Breast epithelium (tissue), 4 donors: ENCODE data around the gene LAT. TPM values are rescaled to one million over a fixed set of nuclear protein-coding genes. Genes with fewer than 3 reads are reported as not detected.
"Not testable (repeated sequence)": the region's sequence is repeated elsewhere in the genome, so short reads cannot be mapped to it uniquely, and the experiment has no call there.

Source experiments
- DNase-seq, 2 donors: peaks; one replicate each; pipeline ENCODE4 v3.0.0-alpha.2; 2019; ENCODE audit warnings: low spot score in 2 of 2
- H3K27ac ChIP-seq, 2 donors: fragments of 200-600 bp; sonication (generic) in 1 of 2; one replicate each; pipeline ENCODE4 v1.5.1; 2016 to 2019; ENCODE audit warnings: mild to moderate bottlenecking in 1 of 2
- H3K27me3 ChIP-seq, 2 donors: fragments of 200-600 bp; sonication (generic) in 1 of 2; one replicate each; pipeline versions ENCODE4 v1.5.1 to v1.6.0; 2017 to 2019; ENCODE audit warnings: control low read depth in 1 of 2, mild to moderate bottlenecking in 1 of 2
- H3K36me3 ChIP-seq: fragments of 200-600 bp; one replicate; pipeline ENCODE4 v1.5.1; 2019
- H3K4me1 ChIP-seq, 2 donors: fragments of 200-600 bp; sonication (generic); one replicate each; pipeline ENCODE4 v1.5.1; 2016 to 2019; ENCODE audit warnings: control low read depth in 1 of 2
- H3K4me3 ChIP-seq, 3 donors: fragments of 200-600 bp; sonication (generic); 1 replicate in 2 of 3; 2 replicates in 1 of 3; pipeline ENCODE4 v1.5.1; 2016 to 2019; ENCODE audit warnings: mild to moderate bottlenecking in 3 of 3, moderate library complexity in 2 of 3
- H3K9me3 ChIP-seq, 2 donors: fragments of 200-600 bp; sonication (generic) in 1 of 2; one replicate each; pipeline ENCODE4 v1.5.1; 2016 to 2019; ENCODE audit warnings: control low read depth in 1 of 2
- CTCF ChIP-seq, 3 donors: fragments of 450-650 bp; IDR thresholded peaks; one replicate each; pipeline ENCODE4 v1.5.1; 2016 to 2017; ENCODE audit warnings: antibody characterized with exemption in 3 of 3, mild to moderate bottlenecking in 3 of 3, moderate library complexity in 3 of 3
- POLR2A ChIP-seq: fragments of 450-650 bp; IDR thresholded peaks from one replicate; pipeline ENCODE4 v1.6.1; 2016; ENCODE audit warnings: antibody characterized with exemption, mild to moderate bottlenecking, moderate library complexity
- POLR2AphosphoS5 ChIP-seq, 3 donors: sonication (generic); formaldehyde crosslinking; IDR thresholded peaks; one replicate each; pipeline ENCODE4 v1.6.1; 2017; ENCODE audit warnings: antibody characterized with exemption in 3 of 3
- intact Hi-C: fragments of 100-400 bp; cut with DNase I; formaldehyde crosslinking; loops from one replicate; pipeline ENCODE4 v1.15.1; 2023; ENCODE audit warnings: low total_unique reads
- total RNA-seq, 3 donors: library from RNA; depleted of rRNA; stranded (reverse); fragments of >200 nt; gene quantifications; one replicate each; pipeline ENCODE4 v1.1.0, GENCODE V29; 2016

LAT gene
- total RNA-seq, 3 donors from 2014 or later = 4.0 to 8.2 (median 4.3) TPM

GRCh38 chr16:28975158-28975599 lies 9.7 kb upstream of the LAT start:
- TF ChIP-seq POLR2AphosphoS5 (IDR thresholded peaks at IDR 0.05) (no peak), POLR2A (no peak), CTCF (IDR thresholded peaks at IDR 0.05) (no peak)
- no peak for DNase-seq
- Histone ChIP-seq H3K27ac (peak overlapping the region; percentile 86 to 89), H3K4me3 (peak overlapping the region; percentile 79 to 95 (median 94)), H3K27me3 (no peaks in the 10 kb centered on the region), H3K9me3 (no peaks in the 10 kb centered on the region), H3K36me3 (no peaks in the 10 kb centered on the region), H3K4me1 (peaks cover 0 to 10% of the 10 kb centered on the region in 2 donors)
- intact Hi-C loops = no loop called here

- DNase-seq = no peak
- Histone ChIP-seq H3K9me3 (no peaks in the 10 kb centered on the region), H3K36me3 (no peaks in the 10 kb centered on the region), H3K4me3 (no peak overlapping the region), H3K27me3 (no peaks in the 10 kb centered on the region), H3K4me1 (peaks cover 0 to 10% of the 10 kb centered on the region in 2 donors), H3K27ac (no peak overlapping the region)
- intact Hi-C loops = no loop called here
- TF ChIP-seq POLR2AphosphoS5 (IDR thresholded peaks at IDR 0.05) (no peak), CTCF (IDR thresholded peaks at IDR 0.05) (peak in 1 of 3 donors; percentile 27)
Measured at GRCh38 chr16:28977703-28978662, 6.9 kb upstream of the LAT start.

- H3K9me3 ChIP-seq, H3K27ac ChIP-seq, H3K27me3 ChIP-seq, H3K4me1 ChIP-seq, H3K4me3 ChIP-seq, intact Hi-C loops, DNase-seq: not testable (repeated sequence)
- H3K36me3 ChIP-seq = peaks cover 14% of the 10 kb centered on the region
Measured at GRCh38 chr16:28980330-28980729, 4.5 kb upstream of the LAT start.

GRCh38 chr16:28980929-28981328 lies 3.9 kb upstream of the LAT start:
- no peaks in the 10 kb centered on the region for H3K4me1 ChIP-seq
- no peak for DNase-seq
- no peak overlapping the region for H3K4me3 ChIP-seq
- H3K9me3 ChIP-seq = no peaks in the 10 kb centered on the region
- peaks cover 14% of the 10 kb centered on the region for H3K36me3 ChIP-seq
- H3K27me3 ChIP-seq = no peaks in the 10 kb centered on the region
- no peak overlapping the region for H3K27ac ChIP-seq
- TF ChIP-seq CTCF (IDR thresholded peaks at IDR 0.05) = no peak
- no peak for TF ChIP-seq POLR2A
- no peak for TF ChIP-seq POLR2AphosphoS5 (IDR thresholded peaks at IDR 0.05)
- intact Hi-C loops = no loop called here

- no peak overlapping the region for H3K4me3 ChIP-seq
- peaks cover 14% of the 10 kb centered on the region for H3K36me3 ChIP-seq
- no peak overlapping the region for H3K27ac ChIP-seq
- H3K27me3 ChIP-seq = no peaks in the 10 kb centered on the region
- no peaks in the 10 kb centered on the region for H3K4me1 ChIP-seq
- intact Hi-C loops = no loop called here
- DNase-seq = no peak
- TF ChIP-seq POLR2A = no peak
- TF ChIP-seq POLR2AphosphoS5 (IDR thresholded peaks at IDR 0.05) = no peak
- no peak for TF ChIP-seq CTCF (IDR thresholded peaks at IDR 0.05)
- peaks cover 0 to 2% of the 10 kb centered on the region in 2 donors for H3K9me3 ChIP-seq
Measured at GRCh38 chr16:28981517-28981916, 3.3 kb upstream of the LAT start.
